ENCODE measurements around the gene ANGPTL4. TPM values are rescaled to one million over a fixed set of nuclear protein-coding genes. Genes with fewer than 3 reads are reported as not detected.

The ANGPTL4 gene
- total RNA-seq, 4 donors from 2014 or later, result 150 to 237 (median 190) TPM

DNA sequence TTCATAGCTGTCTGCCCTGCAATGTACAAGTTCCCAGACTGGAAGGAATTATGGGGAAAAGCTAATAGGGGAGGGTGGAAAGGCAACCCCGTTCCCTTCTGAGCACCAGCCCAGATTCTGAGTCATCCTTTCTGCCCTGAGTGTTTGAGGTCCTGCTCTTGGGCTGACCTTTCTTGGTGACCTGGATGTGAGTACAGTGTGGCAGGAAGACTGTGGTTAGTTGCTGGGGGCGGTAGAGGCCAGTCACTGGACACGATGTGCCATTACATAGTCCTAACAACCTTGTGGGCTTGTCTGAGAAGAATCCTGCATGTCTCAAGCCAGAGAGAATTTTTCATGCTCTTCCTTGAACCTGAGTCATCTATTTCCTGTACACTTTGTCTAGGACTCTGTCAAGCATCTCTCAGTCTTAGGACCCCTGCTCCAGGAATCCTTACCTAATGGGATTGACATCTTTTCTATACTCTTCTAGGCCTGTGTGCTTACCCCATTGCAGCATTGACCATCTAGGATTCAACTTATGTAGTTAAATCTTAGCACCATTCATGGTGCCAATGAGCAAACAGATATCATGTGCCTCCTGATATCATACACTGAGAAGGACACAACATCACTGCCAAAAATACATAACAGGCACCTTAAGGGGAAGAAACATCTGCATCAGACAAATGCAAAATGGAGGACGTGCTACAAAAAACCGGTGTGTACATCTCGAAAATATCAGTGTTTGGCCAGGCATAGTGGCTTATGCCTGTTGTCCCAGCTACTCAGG lies 8.1 kb upstream of the ANGPTL4 start:
- TF ChIP-seq, protein P1, sequence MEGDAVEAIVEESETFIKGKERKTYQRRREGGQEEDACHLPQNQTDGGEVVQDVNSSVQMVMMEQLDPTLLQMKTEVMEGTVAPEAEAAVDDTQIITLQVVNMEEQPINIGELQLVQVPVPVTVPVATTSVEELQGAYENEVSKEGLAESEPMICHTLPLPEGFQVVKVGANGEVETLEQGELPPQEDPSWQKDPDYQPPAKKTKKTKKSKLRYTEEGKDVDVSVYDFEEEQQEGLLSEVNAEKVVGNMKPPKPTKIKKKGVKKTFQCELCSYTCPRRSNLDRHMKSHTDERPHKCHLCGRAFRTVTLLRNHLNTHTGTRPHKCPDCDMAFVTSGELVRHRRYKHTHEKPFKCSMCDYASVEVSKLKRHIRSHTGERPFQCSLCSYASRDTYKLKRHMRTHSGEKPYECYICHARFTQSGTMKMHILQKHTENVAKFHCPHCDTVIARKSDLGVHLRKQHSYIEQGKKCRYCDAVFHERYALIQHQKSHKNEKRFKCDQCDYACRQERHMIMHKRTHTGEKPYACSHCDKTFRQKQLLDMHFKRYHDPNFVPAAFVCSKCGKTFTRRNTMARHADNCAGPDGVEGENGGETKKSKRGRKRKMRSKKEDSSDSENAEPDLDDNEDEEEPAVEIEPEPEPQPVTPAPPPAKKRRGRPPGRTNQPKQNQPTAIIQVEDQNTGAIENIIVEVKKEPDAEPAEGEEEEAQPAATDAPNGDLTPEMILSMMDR (IDR thresholded peaks at IDR 0.05; ENCODE audit: low read depth), result no peak

DNA sequence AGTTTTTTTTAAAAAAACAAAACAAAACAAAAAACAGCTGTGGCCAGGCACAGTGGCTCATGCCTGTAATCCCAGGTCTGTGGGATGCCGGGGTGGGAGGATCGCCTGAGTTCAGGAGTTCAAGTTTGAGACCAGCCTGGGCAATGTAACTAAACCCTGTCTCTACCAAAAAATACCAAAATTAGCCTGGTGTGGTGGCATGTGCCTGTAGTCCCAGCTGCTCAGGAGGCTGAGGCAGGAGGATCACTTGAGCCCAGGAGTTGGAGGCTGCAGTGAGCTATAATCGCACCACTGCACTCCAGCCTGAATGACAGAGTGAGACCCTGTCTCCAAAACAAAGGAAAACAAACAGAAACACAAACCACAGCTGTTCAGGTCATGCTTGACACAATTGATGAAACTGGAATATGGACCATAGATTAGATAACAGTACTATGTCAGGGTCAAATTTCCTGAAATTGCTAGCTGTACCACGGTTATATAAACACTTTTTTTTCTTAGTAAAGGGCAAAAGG lies 6.9 kb upstream of the ANGPTL4 start:
- TF ChIP-seq, protein P1 (IDR thresholded peaks at IDR 0.05; ENCODE audit: low read depth), result no peak

DNA sequence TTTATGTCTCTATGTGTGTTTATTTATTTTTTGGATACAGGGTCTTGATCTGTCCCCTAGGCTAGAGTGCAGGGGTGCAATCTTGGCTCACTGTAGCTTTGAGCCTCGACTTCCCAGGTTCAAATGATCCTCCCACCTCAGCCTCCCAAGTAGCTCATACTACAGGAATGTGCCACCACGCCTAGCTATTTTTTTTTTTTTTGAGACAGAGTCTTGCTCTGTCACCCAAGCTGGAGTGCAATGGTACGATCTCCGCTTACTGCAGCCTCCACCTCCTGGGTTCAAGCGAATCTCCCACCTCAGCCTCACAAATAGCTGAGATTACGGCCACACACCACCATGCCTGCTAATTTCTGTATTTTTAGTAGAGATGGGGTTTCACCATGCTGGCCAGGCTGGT lies 5.0 kb upstream of the ANGPTL4 start:
- TF ChIP-seq, protein P1 (IDR thresholded peaks at IDR 0.05; ENCODE audit: low read depth), result no peak

DNA sequence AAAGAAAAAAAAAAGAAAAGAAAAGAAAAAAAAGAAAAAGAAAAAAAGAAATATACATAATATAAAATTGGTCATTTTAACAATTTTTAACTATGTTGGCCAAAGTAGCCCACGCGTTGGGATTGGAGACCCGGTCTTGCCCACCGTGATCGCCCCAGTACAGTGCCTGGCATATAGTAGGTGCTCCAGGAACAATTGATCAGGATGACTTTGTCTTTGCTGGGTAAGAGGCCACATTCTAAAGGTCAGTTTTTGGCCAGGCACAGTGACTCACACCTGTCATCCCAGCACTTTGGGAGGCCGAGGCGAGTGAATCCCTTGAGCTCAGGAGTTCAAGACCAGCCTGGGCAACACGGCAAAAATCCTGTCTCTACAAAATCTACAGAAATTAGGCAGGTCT lies 3.8 kb upstream of the ANGPTL4 start:
- TF ChIP-seq, protein P1 (IDR thresholded peaks at IDR 0.05; ENCODE audit: low read depth), result no peak

DNA sequence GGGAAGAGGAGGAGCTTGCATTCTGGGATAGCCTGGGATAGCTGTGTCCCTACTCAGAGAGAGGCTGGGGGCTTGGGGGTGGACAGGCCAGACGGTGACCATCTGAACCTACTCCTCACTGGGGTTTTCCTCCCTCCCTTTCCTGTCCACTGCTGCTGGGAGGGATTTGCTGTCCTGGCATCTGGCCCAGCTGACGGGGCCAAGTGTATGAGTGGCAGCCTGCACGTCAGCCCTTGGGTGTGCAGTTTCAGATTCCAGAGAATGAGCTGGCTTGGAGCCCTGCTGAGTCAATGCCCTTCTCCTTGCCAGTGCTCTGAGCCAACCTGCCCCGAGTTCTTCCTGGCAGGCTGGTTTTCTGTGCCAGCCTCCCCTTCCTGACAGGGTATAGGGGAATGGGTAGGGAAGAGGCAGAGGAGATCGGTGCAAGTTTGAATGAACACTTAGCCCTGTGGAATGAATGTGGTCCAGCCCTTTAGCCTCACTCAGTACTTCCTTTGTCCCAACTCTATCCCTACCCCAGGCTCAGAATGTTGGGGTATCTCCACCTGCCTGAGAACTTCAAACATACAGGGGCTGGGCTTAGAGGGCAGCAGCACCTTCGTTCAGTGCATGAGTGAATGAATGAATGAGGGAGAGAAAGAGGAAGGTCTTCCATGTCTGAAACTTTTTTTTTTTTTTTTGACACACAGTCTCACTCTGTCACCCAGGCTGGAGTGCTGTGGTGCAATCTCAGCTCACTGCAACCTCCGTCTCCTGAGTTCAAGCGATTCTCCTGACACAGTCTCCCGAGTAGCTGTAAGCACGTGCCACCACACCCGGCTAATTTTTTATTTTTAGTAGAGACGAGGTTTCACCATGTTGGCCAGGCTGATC lies 1.8 kb upstream of the ANGPTL4 start:
- TF ChIP-seq, protein P1 (IDR thresholded peaks at IDR 0.05; ENCODE audit: low read depth), result no peak

- TF ChIP-seq, protein P1 (IDR thresholded peaks at IDR 0.05; ENCODE audit: low read depth), result no peak
Measured at GRCh38 chr19:8366121-8366581, 2.2 kb downstream of the ANGPTL4 start.

DNA sequence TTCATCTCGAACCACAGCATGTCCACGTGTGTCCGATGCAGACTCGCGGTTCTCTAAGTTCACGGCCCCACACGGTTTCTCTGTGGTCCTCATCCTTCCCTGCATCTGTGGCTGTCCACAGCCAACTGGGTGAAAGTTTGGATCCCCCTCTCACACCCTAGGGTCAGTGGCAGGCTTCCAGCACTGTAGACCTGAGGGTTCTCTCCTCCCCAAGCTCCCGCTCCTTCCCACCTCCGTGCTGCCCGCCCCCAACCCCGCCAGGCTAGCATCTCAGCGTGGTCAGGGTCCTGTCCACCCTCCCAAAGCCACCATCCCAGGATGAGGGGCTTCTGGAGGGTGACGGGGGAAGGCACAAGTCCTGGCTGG lies 3.0 kb downstream of the ANGPTL4 start:
- TF ChIP-seq, protein P1 (IDR thresholded peaks at IDR 0.05; ENCODE audit: low read depth), result no peak

All from subcutaneous adipose tissue (tissue), 4 donors.